ENCODE results near the gene ADIPOR2.

The ADIPOR2 gene

DNA sequence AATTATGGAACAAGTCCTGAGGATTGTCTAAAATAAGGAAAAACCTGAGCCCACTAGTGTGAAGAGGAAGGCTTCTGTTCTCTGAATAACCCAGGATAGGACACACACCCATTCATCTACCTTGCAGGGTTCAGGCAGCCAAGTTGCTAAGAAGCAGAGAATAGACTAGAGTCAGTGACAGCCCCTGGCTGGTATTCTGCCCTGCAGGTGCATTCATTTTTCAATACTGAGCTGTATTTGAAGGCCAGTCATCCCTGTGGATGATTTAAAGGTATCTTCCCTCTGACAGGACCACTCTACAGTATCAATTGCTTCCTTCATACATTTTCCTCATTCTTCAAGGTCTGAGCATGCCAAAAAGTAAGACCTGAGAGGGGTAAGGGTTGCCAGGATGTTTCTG is 38.9 kb upstream of the ADIPOR2 start:
- Histone ChIP-seq H3K27ac (ENCODE audit: low read length) (no peak overlapping the region), H3K4me3 (ENCODE audit: low read length) (no peak overlapping the region), H3K9ac (ENCODE audit: low read depth, low read length) (no peak overlapping the region), H3K27me3 (ENCODE audit: insufficient read depth, low read length) (no peaks in the 10 kb centered on the region; the same call in 1 of the 2 replicates), H3K36me3 (ENCODE audit: insufficient read depth, low read depth, low read length) (no peaks in the 10 kb centered on the region), H3K9me3 (ENCODE audit: insufficient read depth, low read depth, low read length) (no peaks in the 10 kb centered on the region), H3K4me1 (ENCODE audit: insufficient read depth, low read length) (no peaks in the 10 kb centered on the region; the same call in 1 of the 2 replicates)

DNA sequence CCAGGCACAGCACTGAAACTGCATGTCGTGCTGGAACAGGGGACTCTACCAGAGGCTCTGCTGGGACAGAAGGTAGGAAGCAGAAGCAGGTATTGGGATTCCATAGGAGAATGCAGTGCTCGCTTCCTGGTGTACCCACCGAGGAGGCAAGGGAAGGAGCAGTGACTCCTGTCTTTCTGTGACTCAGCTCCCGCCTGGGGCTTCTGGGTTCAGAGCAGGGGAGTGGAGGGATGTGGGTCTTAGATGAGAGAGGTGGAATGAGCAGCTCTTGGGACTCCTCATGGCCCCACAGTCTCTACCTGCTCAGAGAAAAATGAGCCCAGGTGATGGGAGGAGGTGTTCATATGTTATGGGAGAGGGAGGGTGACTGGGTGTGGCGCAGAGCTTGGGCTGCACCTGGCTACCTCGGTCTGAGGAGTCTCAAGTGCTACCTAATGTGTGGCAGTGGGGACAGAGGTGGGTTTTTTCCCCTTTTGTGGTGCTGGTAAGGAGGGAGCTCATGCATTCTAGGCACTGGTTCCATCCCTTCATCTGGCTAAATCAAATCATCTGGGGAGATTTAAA is 35.6 kb upstream of the ADIPOR2 start:
- no peaks in the 10 kb centered on the region for H3K36me3 ChIP-seq (ENCODE audit: insufficient read depth, low read depth, low read length)
- H3K27me3 ChIP-seq (ENCODE audit: insufficient read depth, low read length): peaks cover 9% of the 10 kb centered on the region
- H3K27ac ChIP-seq (ENCODE audit: low read length): no peak overlapping the region
- no peaks in the 10 kb centered on the region for H3K9me3 ChIP-seq (ENCODE audit: insufficient read depth, low read depth, low read length)
- H3K4me3 ChIP-seq (ENCODE audit: low read length): no peak overlapping the region
- H3K9ac ChIP-seq (ENCODE audit: low read depth, low read length): no peak overlapping the region
- H3K4me1 ChIP-seq (ENCODE audit: insufficient read depth, low read length): no peaks in the 10 kb centered on the region; the same call in 1 of the 2 replicates

DNA sequence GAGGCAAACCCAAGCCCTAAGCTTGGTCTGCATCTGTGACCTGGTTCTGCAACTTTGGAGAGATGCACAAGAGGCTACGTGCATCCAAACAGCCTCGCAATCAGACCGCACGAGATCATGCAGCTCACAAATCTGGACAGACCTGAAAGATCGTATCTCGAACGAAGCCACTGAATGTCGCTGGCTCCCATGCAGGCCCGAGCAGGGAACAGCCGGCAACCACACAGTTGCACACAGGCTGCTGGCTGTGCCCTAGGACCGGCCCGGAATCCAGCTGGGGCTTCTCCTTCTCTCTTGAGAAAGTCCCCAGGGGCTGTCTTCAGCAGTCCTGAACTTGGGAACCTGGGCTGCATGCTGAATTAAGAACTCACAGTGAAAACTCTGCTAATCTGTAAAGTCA is 34.0 kb upstream of the ADIPOR2 start:
- no peaks in the 10 kb centered on the region for H3K9me3 ChIP-seq (ENCODE audit: insufficient read depth, low read depth, low read length)
- no peak overlapping the region for H3K27ac ChIP-seq (ENCODE audit: low read length)
- no peaks in the 10 kb centered on the region for H3K4me1 ChIP-seq (ENCODE audit: insufficient read depth, low read length)
- H3K27me3 ChIP-seq (ENCODE audit: insufficient read depth, low read length): peaks cover 20% of the 10 kb centered on the region
- H3K4me3 ChIP-seq (ENCODE audit: low read length): no peak overlapping the region
- no peaks in the 10 kb centered on the region for H3K36me3 ChIP-seq (ENCODE audit: insufficient read depth, low read depth, low read length)
- H3K9ac ChIP-seq (ENCODE audit: low read depth, low read length): no peak overlapping the region

DNA sequence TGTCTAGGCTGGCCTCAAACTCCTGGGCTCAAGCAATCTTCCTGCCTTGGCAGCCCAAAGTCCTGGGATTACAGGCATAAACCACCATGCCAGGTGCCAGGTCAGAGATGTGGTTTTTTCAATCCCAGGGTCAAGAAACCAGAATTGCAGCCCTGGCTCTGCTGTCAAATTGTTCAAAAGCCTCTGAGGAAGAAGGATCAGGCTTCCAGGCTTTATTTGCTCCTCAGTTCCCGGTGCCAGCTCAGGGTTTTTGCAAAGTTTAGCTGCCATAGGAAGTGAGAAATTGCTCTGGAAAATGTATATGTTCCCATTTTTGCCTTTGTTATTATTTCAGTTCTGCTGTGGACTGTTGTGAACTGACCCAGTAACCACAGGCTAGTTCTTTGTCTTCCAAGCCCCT is 33.2 kb upstream of the ADIPOR2 start:
- H3K36me3 ChIP-seq (ENCODE audit: insufficient read depth, low read depth, low read length): no peaks in the 10 kb centered on the region
- no peak overlapping the region for H3K27ac ChIP-seq (ENCODE audit: low read length)
- peaks cover 20% of the 10 kb centered on the region for H3K27me3 ChIP-seq (ENCODE audit: insufficient read depth, low read length)
- H3K9me3 ChIP-seq (ENCODE audit: insufficient read depth, low read depth, low read length): no peaks in the 10 kb centered on the region
- H3K4me1 ChIP-seq (ENCODE audit: insufficient read depth, low read length): no peaks in the 10 kb centered on the region
- H3K4me3 ChIP-seq (ENCODE audit: low read length): no peak overlapping the region
- H3K9ac ChIP-seq (ENCODE audit: low read depth, low read length): no peak overlapping the region

DNA sequence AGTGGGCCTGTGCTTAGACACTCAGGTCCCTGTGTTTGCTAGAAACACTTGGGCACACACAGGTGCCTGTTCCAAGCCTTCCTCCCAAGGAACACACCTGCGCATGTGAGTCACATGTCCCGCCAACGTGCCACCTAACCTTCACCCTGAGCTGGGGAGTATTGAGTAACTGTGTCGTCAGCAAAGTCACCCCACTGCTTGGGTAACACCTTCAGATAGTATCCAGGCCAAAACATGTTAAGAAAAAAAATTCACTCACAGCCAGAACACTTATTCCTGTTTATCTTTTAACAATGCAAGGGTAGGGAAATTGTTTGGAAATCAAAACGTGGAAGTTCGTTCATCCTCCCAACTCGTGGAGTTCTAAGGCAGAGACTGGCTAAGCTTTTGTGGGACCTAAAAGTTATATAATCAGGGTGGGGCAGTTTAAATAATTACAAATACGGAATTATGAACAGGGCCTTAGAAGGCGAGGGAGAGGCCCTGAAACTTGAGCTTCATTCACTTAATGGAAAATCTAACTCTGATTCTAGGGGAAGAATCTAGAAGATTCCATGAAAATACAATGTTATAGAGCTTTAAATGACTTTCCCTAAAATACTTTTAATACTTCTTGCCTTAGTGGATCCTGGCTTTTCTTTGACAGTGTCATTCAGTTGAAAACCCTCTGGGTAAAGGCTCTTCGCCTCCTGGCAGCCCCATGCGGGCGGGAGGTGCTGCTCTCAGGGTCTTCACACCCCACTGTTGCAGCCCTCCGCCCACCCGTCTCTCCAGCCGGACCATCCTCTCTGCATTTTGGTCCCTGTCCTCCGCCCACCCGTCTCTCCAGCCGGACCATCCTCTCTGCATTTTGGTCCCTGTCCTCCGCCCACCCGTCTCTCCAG is 30.3 kb upstream of the ADIPOR2 start:
- peak overlapping the region; percentile 14; the same call in 1 of the 2 replicates for H3K4me3 ChIP-seq (ENCODE audit: low read length)
- H3K9me3 ChIP-seq (ENCODE audit: insufficient read depth, low read depth, low read length): no peaks in the 10 kb centered on the region
- peaks cover 40% of the 10 kb centered on the region for H3K27me3 ChIP-seq (ENCODE audit: insufficient read depth, low read length)
- no peak overlapping the region for H3K9ac ChIP-seq (ENCODE audit: low read depth, low read length)
- no peak overlapping the region for H3K27ac ChIP-seq (ENCODE audit: low read length)
- no peaks in the 10 kb centered on the region for H3K36me3 ChIP-seq (ENCODE audit: insufficient read depth, low read depth, low read length)
- no peaks in the 10 kb centered on the region for H3K4me1 ChIP-seq (ENCODE audit: insufficient read depth, low read length)

DNA sequence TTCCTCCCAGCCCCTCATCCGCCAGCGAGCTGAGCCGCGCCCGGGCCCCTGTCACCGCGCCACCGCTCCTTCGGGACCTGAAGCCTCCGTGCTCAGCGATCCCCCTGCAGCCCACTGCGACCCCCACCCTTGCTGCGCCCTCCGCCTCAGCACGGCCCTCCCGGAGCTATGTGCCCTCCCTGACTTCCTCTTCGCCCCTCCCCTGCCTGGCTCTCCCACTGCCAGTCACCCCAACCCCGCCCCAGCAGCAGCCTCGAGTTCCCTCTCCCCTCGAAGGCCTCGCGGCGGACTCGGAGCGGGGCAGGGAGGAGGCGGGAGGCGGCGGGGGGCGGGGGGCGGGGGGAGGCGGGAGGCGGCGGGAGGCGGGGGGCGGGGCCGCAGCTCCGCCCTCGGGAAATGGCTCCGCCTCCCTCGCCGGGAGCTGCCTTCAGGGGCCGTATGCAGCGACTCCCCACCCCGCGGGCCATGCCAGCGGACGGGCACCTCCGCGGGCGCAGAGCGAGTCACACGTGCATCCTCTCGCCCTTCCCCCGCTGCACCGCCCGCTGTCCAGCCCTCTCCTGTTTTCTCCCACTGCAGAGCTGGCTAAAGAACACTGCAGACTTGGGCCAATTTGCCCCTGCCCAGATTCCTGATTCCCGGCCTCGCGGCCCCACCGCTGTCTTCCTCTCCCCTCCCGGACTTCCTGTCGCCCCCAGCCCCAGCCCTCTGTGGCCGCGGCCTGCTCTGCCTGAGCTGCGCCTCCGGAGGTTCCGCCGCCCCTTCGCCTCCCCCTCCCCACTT is 29.1 kb upstream of the ADIPOR2 start:
- H3K27me3 ChIP-seq (ENCODE audit: insufficient read depth, low read length): peaks cover 40% of the 10 kb centered on the region
- H3K27ac ChIP-seq (ENCODE audit: low read length): no peak overlapping the region
- H3K36me3 ChIP-seq (ENCODE audit: insufficient read depth, low read depth, low read length): no peaks in the 10 kb centered on the region
- no peaks in the 10 kb centered on the region for H3K4me1 ChIP-seq (ENCODE audit: insufficient read depth, low read length)
- no peak overlapping the region for H3K9ac ChIP-seq (ENCODE audit: low read depth, low read length)
- peak overlapping the region; percentile 70 for H3K4me3 ChIP-seq (ENCODE audit: low read length)
- no peaks in the 10 kb centered on the region for H3K9me3 ChIP-seq (ENCODE audit: insufficient read depth, low read depth, low read length)

DNA sequence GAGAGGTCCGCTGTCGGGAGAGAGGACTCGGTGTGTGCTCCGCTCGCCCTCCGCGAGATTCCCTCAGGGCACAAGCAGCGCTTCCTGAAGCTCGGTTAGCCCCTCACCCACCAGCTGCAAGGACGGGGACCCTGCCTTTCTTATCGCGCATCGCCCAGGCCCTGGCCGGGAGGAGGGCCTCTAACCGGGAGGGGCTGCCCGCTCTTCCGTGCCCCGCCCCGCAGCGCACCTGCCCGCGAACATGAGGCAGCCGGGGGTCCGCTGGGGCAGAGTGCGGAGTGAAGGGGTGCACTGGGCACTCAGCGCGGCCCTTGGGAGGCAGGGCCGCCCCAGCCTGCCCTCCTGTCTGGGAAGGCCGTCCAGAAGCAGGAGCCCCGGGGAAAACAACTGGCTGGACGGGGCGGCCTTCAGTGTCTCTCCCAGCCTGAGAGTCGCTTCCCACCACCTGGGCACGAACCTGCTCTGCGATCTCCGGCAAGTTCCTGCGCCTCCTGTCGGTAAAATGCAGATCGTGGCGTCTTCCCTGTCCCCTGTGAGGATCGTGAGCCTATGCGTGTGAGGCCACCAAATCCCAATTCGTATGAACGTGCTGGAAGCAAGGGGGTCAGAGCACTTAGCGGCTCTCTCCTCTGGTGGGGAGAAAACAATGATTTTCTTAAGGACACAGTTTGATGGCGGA is 28.0 kb upstream of the ADIPOR2 start:
- H3K27ac ChIP-seq (ENCODE audit: low read length): no peak overlapping the region
- no peak overlapping the region; the same call in 1 of the 2 replicates for H3K9ac ChIP-seq (ENCODE audit: low read depth, low read length)
- peaks cover 40% of the 10 kb centered on the region for H3K27me3 ChIP-seq (ENCODE audit: insufficient read depth, low read length)
- H3K9me3 ChIP-seq (ENCODE audit: insufficient read depth, low read depth, low read length): no peaks in the 10 kb centered on the region
- no peaks in the 10 kb centered on the region for H3K36me3 ChIP-seq (ENCODE audit: insufficient read depth, low read depth, low read length)
- peak overlapping the region; percentile 56; the same call in 1 of the 2 replicates for H3K4me3 ChIP-seq (ENCODE audit: low read length)
- no peaks in the 10 kb centered on the region for H3K4me1 ChIP-seq (ENCODE audit: insufficient read depth, low read length)

DNA sequence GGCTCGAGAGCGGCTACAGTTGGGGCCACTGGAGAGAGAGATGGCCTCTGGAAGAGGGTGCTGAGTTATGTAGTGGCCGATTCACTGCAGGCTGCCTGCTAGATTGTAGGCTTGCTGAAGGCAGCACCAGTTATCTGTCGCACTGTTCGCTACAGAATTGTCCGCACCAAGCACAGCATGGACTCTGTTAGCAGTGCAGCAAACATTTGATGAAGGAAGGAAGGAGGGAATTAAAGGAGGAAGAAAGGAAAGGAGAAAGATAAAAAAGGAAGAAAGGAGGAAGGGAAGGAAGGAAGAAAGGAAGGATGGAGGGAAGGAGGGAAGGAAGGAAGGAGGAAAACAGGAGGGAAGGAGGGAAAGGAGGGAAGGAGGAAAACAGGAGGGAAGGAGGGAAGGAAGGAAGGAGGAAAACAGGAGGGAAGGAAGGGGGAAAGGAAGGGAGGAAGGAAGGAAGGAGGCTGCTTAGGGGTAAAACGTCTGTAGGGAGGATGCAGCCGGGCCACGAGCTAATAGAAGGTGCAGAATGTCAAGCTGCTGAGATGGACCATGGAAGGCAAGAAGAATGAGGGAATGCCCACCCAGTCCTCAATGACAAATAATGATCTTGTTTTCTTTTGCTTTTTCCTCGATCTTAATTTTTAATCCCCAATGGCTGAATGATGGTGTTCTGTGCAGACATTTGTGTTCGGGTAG is 27.3 kb upstream of the ADIPOR2 start:
- no peak overlapping the region for H3K27ac ChIP-seq (ENCODE audit: low read length)
- H3K36me3 ChIP-seq (ENCODE audit: insufficient read depth, low read depth, low read length): no peaks in the 10 kb centered on the region
- H3K4me1 ChIP-seq (ENCODE audit: insufficient read depth, low read length): no peaks in the 10 kb centered on the region
- peaks cover 40% of the 10 kb centered on the region for H3K27me3 ChIP-seq (ENCODE audit: insufficient read depth, low read length)
- no peak overlapping the region for H3K9ac ChIP-seq (ENCODE audit: low read depth, low read length)
- H3K9me3 ChIP-seq (ENCODE audit: insufficient read depth, low read depth, low read length): no peaks in the 10 kb centered on the region
- peak overlapping the region; percentile 56; the same call in 1 of the 2 replicates for H3K4me3 ChIP-seq (ENCODE audit: low read length)

DNA sequence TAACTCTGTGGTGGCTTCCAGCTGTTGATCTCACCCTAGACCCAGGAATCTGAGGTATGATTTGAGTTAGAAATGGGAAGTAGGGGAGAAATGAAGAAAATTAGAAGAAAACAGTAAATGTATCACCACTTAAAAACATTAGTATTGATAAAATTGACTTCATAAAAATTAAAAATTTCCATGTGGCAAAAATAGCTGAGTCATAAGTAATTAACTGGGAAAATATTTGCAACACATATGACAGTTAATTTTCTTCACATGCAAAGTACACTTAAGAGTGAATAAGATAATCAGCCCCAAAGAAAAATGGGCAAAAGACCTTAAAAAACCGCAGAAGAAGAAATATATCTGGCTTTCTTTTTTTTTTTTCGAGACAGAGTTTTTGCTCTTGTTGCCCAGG is 25.5 kb upstream of the ADIPOR2 start:
- Histone ChIP-seq H3K4me3 (ENCODE audit: low read length) (no peak overlapping the region), H3K27ac (ENCODE audit: low read length) (no peak overlapping the region), H3K4me1 (ENCODE audit: insufficient read depth, low read length) (no peaks in the 10 kb centered on the region), H3K9ac (ENCODE audit: low read depth, low read length) (no peak overlapping the region), H3K27me3 (ENCODE audit: insufficient read depth, low read length) (peaks cover 30% of the 10 kb centered on the region), H3K9me3 (ENCODE audit: insufficient read depth, low read depth, low read length) (no peaks in the 10 kb centered on the region), H3K36me3 (ENCODE audit: insufficient read depth, low read depth, low read length) (no peaks in the 10 kb centered on the region)

DNA sequence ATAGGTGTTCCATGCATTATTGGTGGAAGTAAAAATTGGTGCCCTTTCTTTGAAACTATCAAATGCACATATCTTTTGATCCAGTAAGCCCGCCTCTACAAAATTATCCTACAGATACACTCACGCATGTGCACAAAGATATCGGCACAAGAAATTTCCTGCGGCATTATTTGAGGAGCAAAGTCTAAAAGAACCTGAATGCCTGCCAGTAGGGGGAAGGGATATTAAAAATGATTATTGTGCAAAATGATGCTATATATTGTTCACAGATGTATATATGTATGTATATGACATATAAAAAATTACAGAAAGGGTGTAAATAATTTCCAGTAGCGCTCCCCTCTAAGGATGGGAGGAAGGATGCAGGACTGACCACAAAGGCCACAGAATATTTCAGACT is 24.7 kb upstream of the ADIPOR2 start:
- Histone ChIP-seq H3K9me3 (ENCODE audit: insufficient read depth, low read depth, low read length) (no peaks in the 10 kb centered on the region), H3K27me3 (ENCODE audit: insufficient read depth, low read length) (peaks cover 23% of the 10 kb centered on the region), H3K36me3 (ENCODE audit: insufficient read depth, low read depth, low read length) (no peaks in the 10 kb centered on the region), H3K4me1 (ENCODE audit: insufficient read depth, low read length) (no peaks in the 10 kb centered on the region), H3K9ac (ENCODE audit: low read depth, low read length) (no peak overlapping the region), H3K4me3 (ENCODE audit: low read length) (no peak overlapping the region), H3K27ac (ENCODE audit: low read length) (no peak overlapping the region)

DNA sequence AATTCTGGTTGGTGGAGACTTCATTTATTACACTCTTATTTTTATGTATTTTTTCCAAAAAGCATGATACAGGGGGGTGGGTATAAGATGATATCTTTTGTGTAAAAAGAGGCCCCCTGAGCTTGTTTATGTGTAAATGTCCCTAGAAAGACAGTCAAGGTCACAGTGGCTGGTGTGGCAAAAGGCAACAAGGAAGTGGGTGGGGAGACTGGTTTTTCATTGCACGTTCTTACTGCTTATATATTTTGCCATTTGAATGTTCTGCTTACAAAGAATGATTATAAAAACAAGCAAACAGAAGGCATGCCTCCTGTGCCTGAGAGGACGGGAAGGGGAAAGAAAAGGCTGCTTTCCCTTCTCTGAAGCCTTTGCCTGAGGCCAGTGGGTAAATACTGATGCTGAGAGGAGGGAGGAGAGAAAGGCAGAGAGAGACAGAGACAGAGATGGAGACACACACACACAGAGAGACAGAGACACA is 24.1 kb upstream of the ADIPOR2 start:
- no peaks in the 10 kb centered on the region for H3K4me1 ChIP-seq (ENCODE audit: insufficient read depth, low read length)
- H3K27me3 ChIP-seq (ENCODE audit: insufficient read depth, low read length): peaks cover 20% of the 10 kb centered on the region
- H3K36me3 ChIP-seq (ENCODE audit: insufficient read depth, low read depth, low read length): no peaks in the 10 kb centered on the region
- H3K4me3 ChIP-seq (ENCODE audit: low read length): no peak overlapping the region
- no peak overlapping the region for H3K9ac ChIP-seq (ENCODE audit: low read depth, low read length)
- no peak overlapping the region for H3K27ac ChIP-seq (ENCODE audit: low read length)
- H3K9me3 ChIP-seq (ENCODE audit: insufficient read depth, low read depth, low read length): no peaks in the 10 kb centered on the region

Measured in iPS-20b (cell line).